H1 (cell line): Measurements from ENCODE around the gene SPPL2A. TPM values are rescaled to one million over a fixed set of nuclear protein-coding genes. Genes with fewer than 3 reads are reported as not detected.

Source experiments
- CBX5 ChIP-seq: fragments of 300-800, 300-1000 bp; sonication (generic); IDR thresholded peaks from 2 replicates; pipeline ENCODE4 v1.7.1; 2016; ENCODE audit warnings: antibody characterized with exemption, low read length, low read depth
- FOSL1 ChIP-seq: IDR thresholded peaks from 2 replicates; pipeline ENCODE4 v1.6.1; 2011; ENCODE audit warnings: mild to moderate bottlenecking, low read depth, low read length, moderate library complexity; ENCODE audit not compliant: insufficient read depth
- POU5F1 ChIP-seq: IDR thresholded peaks from 2 replicates; pipeline ENCODE4 v1.6.1; 2011; ENCODE audit warnings: low read depth, mild to moderate bottlenecking, low read length, moderate library complexity
- polyA plus RNA-seq, 7 experiments: library from polyadenylated mRNA; depleted of rRNA in 3 of 7; stranded (reverse) in 5 of 7; unstranded in 2 of 7; fragments of >200 nt in 5 of 7; fragments of 200-250 nt in 2 of 7; gene quantifications; 1 replicate in 5 of 7; 2 replicates in 1 of 7; 4 replicates in 1 of 7; pipeline versions ENCODE4 v1.2.1 to v1.2.3, GENCODE V29; 2011 to 2013; ENCODE audit warnings: missing spikeins in 2 of 7, mixed read lengths in 2 of 7
- total RNA-seq: library from RNA; stranded (reverse); fragmentation: NEBNext Ultra II Directional; extraction: Animal tissue kit (Norgen Biotek cat#: 25700); gene quantifications from 2 replicates; pipeline ENCODE4 v1.2.1, GENCODE V29; 2021

Gene SPPL2A
- total and polyA plus RNA-seq, 2 of the 8 experiments (the other 6 are each of a cell fraction or from before 2014, with no cell fraction given): 15.6 to 52.9 TPM

- no peak for TF ChIP-seq POU5F1
- no peak for TF ChIP-seq CBX5
- no peak for TF ChIP-seq FOSL1
Measured at GRCh38 chr15:50653156-50653743, 112.3 kb downstream of the SPPL2A start (continued).
